HepG2 (cell line): ENCODE results near the gene LOXL4. TPM values are rescaled to one million over a fixed set of nuclear protein-coding genes. Genes with fewer than 3 reads are reported as not detected.

Source experiments
- ATAC-seq: fragments of 200-7000 bp; cut with Tn5 transposase; 3 replicates; pipeline ENCODE4 v1.9.1; 2020; ENCODE audit warnings: mild to moderate bottlenecking, moderate library complexity
- BruUV-seq: library from RNA; stranded (reverse); fragments of 400-500 nt; replicated peaks from 2 replicates; lab custom pipeline; 2021; lab: Mats Ljungman, UMichigan
- CTCF ChIA-PET: fragments of 300-600 bp; formaldehyde crosslinking; extraction: SDS; loops from one replicate; lab custom pipeline; 2021; ENCODE audit warnings: low total read pairs, inconsistent platforms, low intra/inter-chr PET ratio; lab: Yijun Ruan, JAX
- POLR2A ChIA-PET: fragments of 350-600 bp; sonication (Branson Sonifier 250); formaldehyde crosslinking; loops from one replicate; lab custom pipeline; 2020; ENCODE audit warnings: antibody characterized with exemption, inconsistent platforms; lab: Yijun Ruan, JAX
- DNase-seq: peaks from one replicate; pipeline ENCODE4 v3.0.0-alpha.2; 2015; ENCODE audit warnings: low spot score
- FAIRE-seq: peaks from 3 replicates; lab custom pipeline; 2011; peaks lifted over from hg19 to GRCh38; lab: Jason Lieb, UNC
- H2AFZ ChIP-seq: one replicate; pipeline ENCODE4 v1.6.1; 2011; ENCODE audit warnings: low read length, inconsistent platforms
- H3K27ac ChIP-seq: fragments of 300-600 bp; 3 replicates; pipeline ENCODE4 v1.8.0; 2011; ENCODE audit warnings: mixed run types, mild to moderate bottlenecking, mixed read lengths, low read length, inconsistent platforms; ENCODE audit not compliant: insufficient read depth; ENCODE audit errors: extremely low read length
- H3K27me3 ChIP-seq, 2 experiments: fragments of 200-600 bp in 1 of 2; 2 replicates in 1 of 2; 3 replicates in 1 of 2; pipeline versions ENCODE4 v1.6.0 to v1.8.0; 2011; ENCODE audit warnings: low read length in 2 of 2, mild to moderate bottlenecking in 2 of 2, moderate library complexity in 2 of 2, inconsistent platforms in 1 of 2; ENCODE audit not compliant: insufficient read depth in 2 of 2, control insufficient read depth in 1 of 2
- H3K36me3 ChIP-seq, 2 experiments: fragments of 200-600 bp in 1 of 2; replicated peaks in 1 of 2; 2 replicates in 1 of 2; 3 replicates in 1 of 2; pipeline versions ENCODE4 v1.5.1 to v1.8.0; 2011; ENCODE audit warnings: low read length in 2 of 2, inconsistent platforms in 1 of 2; ENCODE audit not compliant: insufficient read depth in 2 of 2, control insufficient read depth in 1 of 2
- H3K4me1 ChIP-seq: 2 replicates; pipeline ENCODE4 v1.5.1; 2012; ENCODE audit warnings: low read length, inconsistent platforms; ENCODE audit not compliant: insufficient read depth
- H3K4me2 ChIP-seq: 2 replicates; pipeline ENCODE4 v1.6.0; 2011; ENCODE audit warnings: low read depth, low read length, inconsistent platforms
- H3K4me3 ChIP-seq, 3 experiments: fragments of 200-600 bp in 1 of 3; sonication (generic), shearing (Covaris generic) in 1 of 3; replicated peaks in 1 of 3; 2 replicates each; pipeline ENCODE4 v1.5.1; 2011 to 2016; ENCODE audit warnings: low read length in 3 of 3, inconsistent platforms in 2 of 3, low read depth in 2 of 3, mild to moderate bottlenecking in 2 of 3, control low read depth in 1 of 3, mixed read lengths in 1 of 3; ENCODE audit not compliant: insufficient read depth in 1 of 3
- H3K79me2 ChIP-seq: one replicate; pipeline ENCODE4 v1.6.1; 2011; ENCODE audit warnings: low read length, inconsistent platforms; ENCODE audit not compliant: insufficient read depth
- H3K9ac ChIP-seq: 2 replicates; pipeline ENCODE4 v1.6.0; 2011; ENCODE audit warnings: mild to moderate bottlenecking, low read depth, low read length, inconsistent platforms; ENCODE audit not compliant: insufficient read depth
- H3K9me3 ChIP-seq: 2 replicates; pipeline ENCODE4 v1.5.1; 2012; ENCODE audit warnings: mild to moderate bottlenecking, low read length
- H4K20me1 ChIP-seq: 2 replicates; pipeline ENCODE4 v1.6.0; 2011; ENCODE audit warnings: inconsistent platforms, mild to moderate bottlenecking, low read length, moderate library complexity; ENCODE audit not compliant: insufficient read depth
- AGO2 ChIP-seq: fragments of 200-400 bp; formaldehyde crosslinking; optimal IDR thresholded peaks from 2 replicates; pipeline ENCODE3; 2017; ENCODE audit warnings: mild to moderate bottlenecking, low read depth, low read length, moderate library complexity
- BHLHE40 ChIP-seq: IDR thresholded peaks from 2 replicates; pipeline ENCODE4 v1.6.1; 2011; ENCODE audit warnings: low read length, improper control_type of control experiment
- CENPT ChIP-seq: sonication (generic); formaldehyde crosslinking; IDR thresholded peaks from 2 replicates; pipeline ENCODE4 v1.8.0; 2022; ENCODE audit warnings: low read depth, mild to moderate bottlenecking, moderate library complexity, missing genetic modification reagents
- CENPX ChIP-seq: sonication (generic); formaldehyde crosslinking; IDR thresholded peaks from 2 replicates; pipeline ENCODE4 v1.9.0; 2021; ENCODE audit warnings: mild to moderate bottlenecking, missing genetic modification reagents, moderate library complexity
- FOSL1 ChIP-seq: sonication (generic); formaldehyde crosslinking; IDR thresholded peaks from 2 replicates; pipeline ENCODE4 v1.9.0; 2021; ENCODE audit warnings: missing genetic modification reagents, borderline replicate concordance
- RELA ChIP-seq: sonication (generic); formaldehyde crosslinking; IDR thresholded peaks from 2 replicates; pipeline ENCODE4 v1.4.0; 2020; ENCODE audit warnings: missing genetic modification reagents
- SAP130 ChIP-seq: IDR thresholded peaks from 2 replicates; pipeline ENCODE4 v1.6.1; 2016; ENCODE audit warnings: low read depth
- TBL1XR1 ChIP-seq: fragments of 150-350 bp; IDR thresholded peaks from 2 replicates; pipeline ENCODE4 v1.6.1; 2014; ENCODE audit warnings: borderline replicate concordance, low read length; ENCODE audit not compliant: partially characterized antibody
- ZNF136 ChIP-seq: sonication (generic); formaldehyde crosslinking; IDR thresholded peaks from 2 replicates; pipeline ENCODE4 v1.8.1; 2022; ENCODE audit warnings: low read depth, mild to moderate bottlenecking, moderate library complexity, missing genetic modification reagents
- ZNF207 ChIP-seq: fragments of 450-650 bp; IDR thresholded peaks from 2 replicates; pipeline ENCODE4 v1.6.1; 2016; ENCODE audit warnings: antibody characterized with exemption, borderline replicate concordance
- ZNF232 ChIP-seq: sonication (generic); formaldehyde crosslinking; IDR thresholded peaks from 2 replicates; pipeline ENCODE4 v1.4.0; 2020; ENCODE audit warnings: missing genetic modification reagents, borderline replicate concordance
- ZNF563 ChIP-seq: sonication (generic); formaldehyde crosslinking; IDR thresholded peaks from 2 replicates; pipeline ENCODE4 v1.8.0; 2022; ENCODE audit warnings: mild to moderate bottlenecking, moderate library complexity, missing genetic modification reagents
- ZNF674 ChIP-seq: sonication (generic); formaldehyde crosslinking; IDR thresholded peaks from 2 replicates; pipeline ENCODE4 v1.5.0; 2020; ENCODE audit warnings: low read depth, mild to moderate bottlenecking, missing genetic modification reagents
- ZNF879 ChIP-seq: sonication (generic); formaldehyde crosslinking; IDR thresholded peaks from 2 replicates; pipeline ENCODE4 v1.8.1; 2023; ENCODE audit warnings: missing genetic modification reagents
- WGBS: methylation state at CpG from one replicate; pipeline ENCODE4 v1.1.6; 2017; ENCODE audit warnings: low lambda C conversion rate; 5-methylcytosine and 5-hydroxymethylcytosine counted together
- in situ Hi-C: cut with HindIII; loops from 2 replicates; pipeline ENCODE4 v1.10.0; 2017; ENCODE audit warnings: low pct_unique_long_range_greater_than_20kb; ENCODE audit not compliant: extremely low pct_ligation_motif_present
- intact Hi-C: fragments of 100-400 bp; cut with micrococcal nuclease; formaldehyde crosslinking; loops from one replicate; pipeline ENCODE4 v1.10.0; 2022; ENCODE audit not compliant: unreplicated experiment
- polyA plus RNA-seq, 8 experiments: library from polyadenylated mRNA; depleted of rRNA in 3 of 8; stranded (reverse) in 7 of 8; unstranded in 1 of 8; fragments of >200 nt; fragmentation: Illumina TruSeq in 4 of 8; extraction: Trizol in 4 of 8; gene quantifications; 2 replicates each; pipeline versions ENCODE4 v1.2.1 to v1.2.3, GENCODE V29; 2011 to 2016; ENCODE audit warnings: low read depth in 4 of 8, missing spikeins in 1 of 8, mixed read lengths in 1 of 8; ENCODE audit not compliant: insufficient read depth in 1 of 8
- total RNA-seq, 5 experiments: library from RNA; depleted of rRNA; stranded (reverse); fragments of >200 nt; fragmentation: Illumina TruSeq; extraction: Trizol; gene quantifications; 2 replicates each; pipeline ENCODE4 v1.2.3, GENCODE V29; 2016; ENCODE audit warnings: low read depth in 1 of 5
- TF ChIP-seq, protein P1 (sequence below): sonication (generic); formaldehyde crosslinking; IDR thresholded peaks from 2 replicates; pipeline ENCODE4 v1.4.0; 2020; ENCODE audit warnings: mild to moderate bottlenecking, missing genetic modification reagents

The LOXL4 gene
- total and polyA plus RNA-seq, 2 of the 13 experiments (the other 11 are each of a cell fraction or from before 2014, with no cell fraction given): 8.8 to 21.1 TPM

- intact Hi-C loops (no loop called here), in situ Hi-C loops (no loop called here)
- peaks cover 0 to 47% of the 10 kb centered on the region in 2 experiments; a peak in 3 of 5 replicates for H3K27me3 ChIP-seq
- no peaks in the 10 kb centered on the region for H3K79me2 ChIP-seq
- DNase-seq (no peak), ATAC-seq (peak; percentile 60), FAIRE-seq (no peak)
- no peak overlapping the region for H3K9ac ChIP-seq
- H2AFZ ChIP-seq: no peak overlapping the region
- BruUV-seq: no TSS peak
- no peak overlapping the region for H3K4me2 ChIP-seq
- ChIA-PET POLR2A (interaction anchor here (0.7 kb wide), 1 partner anchor 25 kb away, joined by 3 read pairs; the partner anchor contains the start of gene LOXL4), CTCF (no interaction called here)
- H4K20me1 ChIP-seq: no peaks in the 10 kb centered on the region; the same call in 1 of the 2 replicates
- H3K4me1 ChIP-seq: peaks cover 12% of the 10 kb centered on the region
- H3K27ac ChIP-seq: no peak overlapping the region
- no peaks in the 10 kb centered on the region for H3K36me3 ChIP-seq
- TF ChIP-seq SAP130 (CRISPR knock-in tag) (no peak), RELA (CRISPR knock-in tag) (no peak), ZNF136 (CRISPR knock-in tag) (no peak), ZNF879 (CRISPR knock-in tag) (no peak), BHLHE40 (no peak), AGO2 (no peak), ZNF232 (no peak), ZNF207 (no peak), ZNF563 (CRISPR knock-in tag) (no peak), CENPX (CRISPR knock-in tag) (no peak), ZNF674 (CRISPR knock-in tag) (no peak), FOSL1 (CRISPR knock-in tag) (no peak), CENPT (CRISPR knock-in tag) (no peak), TBL1XR1 (no peak)
- TF ChIP-seq, protein P1, sequence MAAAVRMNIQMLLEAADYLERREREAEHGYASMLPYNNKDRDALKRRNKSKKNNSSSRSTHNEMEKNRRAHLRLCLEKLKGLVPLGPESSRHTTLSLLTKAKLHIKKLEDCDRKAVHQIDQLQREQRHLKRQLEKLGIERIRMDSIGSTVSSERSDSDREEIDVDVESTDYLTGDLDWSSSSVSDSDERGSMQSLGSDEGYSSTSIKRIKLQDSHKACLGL (CRISPR knock-in tag): no peak
- H3K4me3 ChIP-seq: no peak overlapping the region
- 2% methylated on average over 7 of the region's 8 CpGs for WGBS
- no peaks in the 10 kb centered on the region for H3K9me3 ChIP-seq
These were observed 25.7 kb upstream of the LOXL4 start for GRCh38 chr10:98293550-98294269.
